Astrocyte (in vitro differentiated cells and primary cell): ENCODE measurements around the gene SLC44A1. TPM values are rescaled to one million over a fixed set of nuclear protein-coding genes. Genes with fewer than 3 reads are reported as not detected.

Experiments used
- DNase-seq: peaks from one replicate; pipeline ENCODE4 v3.0.0-alpha.2; 2010; ENCODE audit warnings: low read depth
- FAIRE-seq: peaks from 2 replicates; lab custom pipeline; 2011; peaks lifted over from hg19 to GRCh38; lab: Jason Lieb, UNC
- H2AFZ ChIP-seq: 2 replicates; pipeline ENCODE4 v1.6.0; 2012; ENCODE audit warnings: low read depth, low read length, inconsistent platforms
- H3K27ac ChIP-seq: 2 replicates; pipeline ENCODE4 v1.5.1; 2011; ENCODE audit warnings: low read depth, low read length, inconsistent platforms
- H3K27me3 ChIP-seq: 2 replicates; pipeline ENCODE4 v1.6.0; 2011; ENCODE audit warnings: low read length, inconsistent platforms; ENCODE audit not compliant: insufficient read depth
- H3K36me3 ChIP-seq: 2 replicates; pipeline ENCODE4 v1.5.1; 2011; ENCODE audit warnings: low read length, inconsistent platforms; ENCODE audit not compliant: insufficient read depth
- H3K4me1 ChIP-seq: 2 replicates; pipeline ENCODE4 v1.5.1; 2011; ENCODE audit warnings: low read length, inconsistent platforms; ENCODE audit not compliant: insufficient read depth
- H3K4me2 ChIP-seq: 2 replicates; pipeline ENCODE4 v1.6.0; 2012; ENCODE audit warnings: low read length, inconsistent platforms
- H3K4me3 ChIP-seq: 2 replicates; pipeline ENCODE4 v1.5.1; 2011; ENCODE audit warnings: low read depth, mild to moderate bottlenecking, low read length, inconsistent platforms; ENCODE audit not compliant: insufficient read depth
- H3K79me2 ChIP-seq: 2 replicates; pipeline ENCODE4 v1.6.0; 2012; ENCODE audit warnings: mild to moderate bottlenecking, low read length, inconsistent platforms; ENCODE audit not compliant: insufficient read depth
- H3K9ac ChIP-seq: 2 replicates; pipeline ENCODE4 v1.6.0; 2012; ENCODE audit warnings: mild to moderate bottlenecking, low read length, inconsistent platforms
- H3K9me3 ChIP-seq: 2 replicates; pipeline ENCODE4 v1.5.1; 2012; ENCODE audit warnings: low read depth, mild to moderate bottlenecking, low read length, inconsistent platforms; ENCODE audit not compliant: insufficient read depth
- H4K20me1 ChIP-seq: 2 replicates; pipeline ENCODE4 v1.6.0; 2012; ENCODE audit warnings: low read length, inconsistent platforms; ENCODE audit not compliant: insufficient read depth
- H3K27ac Mint-ChIP-seq: one replicate; pipeline ENCODE4 v1.8.0; 2021; ENCODE audit warnings: mild to moderate bottlenecking, mixed read lengths; ENCODE audit not compliant: unreplicated experiment
- H3K27me3 Mint-ChIP-seq: one replicate; pipeline ENCODE4 v1.8.0; 2021; ENCODE audit warnings: low read depth, mixed read lengths; ENCODE audit not compliant: unreplicated experiment
- H3K36me3 Mint-ChIP-seq: one replicate; pipeline ENCODE4 v1.8.0; 2021; ENCODE audit warnings: low read depth, mixed read lengths; ENCODE audit not compliant: unreplicated experiment
- H3K4me1 Mint-ChIP-seq: one replicate; pipeline ENCODE4 v1.8.0; 2021; ENCODE audit warnings: low read depth, mixed read lengths; ENCODE audit not compliant: unreplicated experiment
- H3K4me3 Mint-ChIP-seq: one replicate; pipeline ENCODE4 v1.8.0; 2021; ENCODE audit warnings: mild to moderate bottlenecking, moderate library complexity, mixed read lengths; ENCODE audit not compliant: unreplicated experiment
- H3K9me3 Mint-ChIP-seq: one replicate; pipeline ENCODE4 v1.8.0; 2021; ENCODE audit warnings: mild to moderate bottlenecking, mixed read lengths; ENCODE audit not compliant: unreplicated experiment
- CTCF ChIP-seq: IDR thresholded peaks from 2 replicates; pipeline ENCODE4 v1.5.1; 2011; ENCODE audit warnings: low read depth, mild to moderate bottlenecking, inconsistent platforms, low read length, moderate library complexity; ENCODE audit not compliant: insufficient read depth
- EZH2 ChIP-seq: IDR thresholded peaks from 2 replicates; pipeline ENCODE4 v1.6.1; 2012; ENCODE audit warnings: mild to moderate bottlenecking, low read length, inconsistent platforms; ENCODE audit not compliant: insufficient read depth
- total RNA-seq: library from RNA; stranded (reverse); gene quantifications from 2 replicates; pipeline ENCODE4 v1.2.1, GENCODE V29; 2021

SLC44A1 gene
- total RNA-seq, 1 donor from 2014 or later, result 43.8 TPM

- H3K36me3 Mint-ChIP-seq, result peaks cover 3% of the 10 kb centered on the region
- no peaks in the 10 kb centered on the region for H3K9me3 ChIP-seq
- no peak for FAIRE-seq
Observed at GRCh38 chr9:105390871-105391270, 146.4 kb downstream of the SLC44A1 start.

GRCh38 chr9:105391288-105391687 is 146.8 kb downstream of the SLC44A1 start:
- no peak overlapping the region for H3K27ac Mint-ChIP-seq
- no peak for FAIRE-seq
- no peak overlapping the region for H3K27ac ChIP-seq
- no peaks in the 10 kb centered on the region for H3K79me2 ChIP-seq
- H3K36me3 ChIP-seq, result no peaks in the 10 kb centered on the region
- H3K4me2 ChIP-seq, result no peak overlapping the region
- peaks cover 4% of the 10 kb centered on the region for H3K4me1 Mint-ChIP-seq
- H4K20me1 ChIP-seq, result no peaks in the 10 kb centered on the region
- H3K36me3 Mint-ChIP-seq, result peaks cover 3% of the 10 kb centered on the region
- DNase-seq, result no peak
- H3K9me3 ChIP-seq, result no peaks in the 10 kb centered on the region
- no peaks in the 10 kb centered on the region for H3K27me3 Mint-ChIP-seq
- H2AFZ ChIP-seq, result no peak overlapping the region
- H3K4me1 ChIP-seq, result no peaks in the 10 kb centered on the region
- TF ChIP-seq CTCF (no peak), EZH2 (no peak)
- peaks cover under 1% of the 10 kb centered on the region for H3K27me3 ChIP-seq
- H3K9ac ChIP-seq, result no peak overlapping the region
- H3K4me3 Mint-ChIP-seq, result no peak overlapping the region
- no peak overlapping the region for H3K4me3 ChIP-seq
- H3K9me3 Mint-ChIP-seq, result no peaks in the 10 kb centered on the region

More at GRCh38 chr9:105390871-105391270, 146.4 kb downstream of the SLC44A1 start:
- TF ChIP-seq EZH2, result no peak
- TF ChIP-seq CTCF, result no peak
- H3K4me3 ChIP-seq, result no peak overlapping the region
- Mint-ChIP-seq H3K27me3 (no peaks in the 10 kb centered on the region), H3K27ac (no peak overlapping the region), H3K9me3 (no peaks in the 10 kb centered on the region), H3K4me1 (peaks cover 4% of the 10 kb centered on the region), H3K4me3 (no peak overlapping the region)
- H3K36me3 ChIP-seq, result no peaks in the 10 kb centered on the region
- H3K4me1 ChIP-seq, result no peaks in the 10 kb centered on the region
- H3K9ac ChIP-seq, result no peak overlapping the region
- no peak overlapping the region for H3K27ac ChIP-seq
- no peak overlapping the region for H3K4me2 ChIP-seq
- H4K20me1 ChIP-seq, result no peaks in the 10 kb centered on the region
- DNase-seq, result no peak
- H3K79me2 ChIP-seq, result no peaks in the 10 kb centered on the region
- H3K27me3 ChIP-seq, result no peaks in the 10 kb centered on the region
- H2AFZ ChIP-seq, result no peak overlapping the region

GRCh38 chr9:105392531-105392930 is 148.1 kb downstream of the SLC44A1 start:
- H3K9me3 Mint-ChIP-seq, result no peaks in the 10 kb centered on the region
- Histone ChIP-seq H3K4me2 (no peak overlapping the region), H3K36me3 (no peaks in the 10 kb centered on the region), H3K27ac (no peak overlapping the region), H3K4me1 (no peaks in the 10 kb centered on the region), H3K4me3 (no peak overlapping the region), H3K79me2 (no peaks in the 10 kb centered on the region), H4K20me1 (no peaks in the 10 kb centered on the region), H3K9ac (no peak overlapping the region), H3K27me3 (peaks cover 3% of the 10 kb centered on the region), H3K9me3 (no peaks in the 10 kb centered on the region), H2AFZ (no peak overlapping the region)
- FAIRE-seq, result no peak
- TF ChIP-seq EZH2 (no peak), CTCF (no peak)
- peaks cover 1% of the 10 kb centered on the region for H3K36me3 Mint-ChIP-seq
- DNase-seq, result no peak
- H3K27ac Mint-ChIP-seq, result no peak overlapping the region
- no peaks in the 10 kb centered on the region for H3K27me3 Mint-ChIP-seq
- H3K4me1 Mint-ChIP-seq, result peaks cover 4% of the 10 kb centered on the region
- no peak overlapping the region for H3K4me3 Mint-ChIP-seq
